Measurements from ENCODE around the gene CREB3. TPM values are rescaled to one million over a fixed set of nuclear protein-coding genes. Genes with fewer than 3 reads are reported as not detected.

CREB3 gene
- polyA plus RNA-seq, 1 donor from 2014 or later, result 88.4 TPM

DNA sequence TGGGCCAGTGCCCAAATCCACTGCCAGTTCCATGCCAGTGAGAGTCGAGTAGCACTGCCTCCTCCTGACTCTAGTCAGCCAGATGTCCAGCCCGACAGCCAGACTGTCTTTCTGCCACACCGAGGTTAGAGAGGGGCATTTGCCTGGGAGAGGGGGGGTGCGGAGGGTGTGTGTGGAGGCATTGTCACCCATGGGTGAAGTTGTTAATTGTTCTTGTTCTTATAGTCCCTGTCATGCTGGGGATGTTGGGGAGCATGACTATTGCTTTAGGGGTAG is 17.7 kb downstream of the CREB3 start:
- peaks cover 38% of the 10 kb centered on the region for H3K79me2 ChIP-seq (replicated peaks; ENCODE audit: insufficient read depth, low read length)
- no peaks in the 10 kb centered on the region for H4K20me1 ChIP-seq (ENCODE audit: insufficient read depth)
- H3K4me3 ChIP-seq (ENCODE audit: low read length), result peak overlapping the region; percentile 93
- H3F3A ChIP-seq (ENCODE audit: insufficient read depth, low read length, poor library complexity, severe bottlenecking), result no peaks in the 10 kb centered on the region
- H3K9me2 ChIP-seq (ENCODE audit: insufficient read depth, low read length), result no peaks in the 10 kb centered on the region
- peaks cover 6% of the 10 kb centered on the region for H3K36me3 ChIP-seq (ENCODE audit: insufficient read depth, low read length)
- peak overlapping the region; percentile 89 for H3K27ac ChIP-seq (ENCODE audit: low read length)
- H3K9me3 ChIP-seq (ENCODE audit: low read length), result no peaks in the 10 kb centered on the region
- H3K9ac ChIP-seq (ENCODE audit: low read length), result peak overlapping the region; percentile 88
- peak overlapping the region; percentile 90 for H3K4me2 ChIP-seq (ENCODE audit: low read length)
- TF ChIP-seq EP300 (conservative IDR thresholded peaks at IDR 0.05; ENCODE audit: poor library complexity, severe bottlenecking) (peak; percentile 0), EZH2 (IDR thresholded peaks at IDR 0.05; ENCODE audit: borderline replicate concordance, insufficient read depth, low read length, poor library complexity, severe bottlenecking) (no peak)
- peak overlapping the region; percentile 75 for H2AFZ ChIP-seq (ENCODE audit: low read depth, low read length)
- no peaks in the 10 kb centered on the region for H3K27me3 ChIP-seq (ENCODE audit: insufficient read depth, low read depth, low read length)

DNA sequence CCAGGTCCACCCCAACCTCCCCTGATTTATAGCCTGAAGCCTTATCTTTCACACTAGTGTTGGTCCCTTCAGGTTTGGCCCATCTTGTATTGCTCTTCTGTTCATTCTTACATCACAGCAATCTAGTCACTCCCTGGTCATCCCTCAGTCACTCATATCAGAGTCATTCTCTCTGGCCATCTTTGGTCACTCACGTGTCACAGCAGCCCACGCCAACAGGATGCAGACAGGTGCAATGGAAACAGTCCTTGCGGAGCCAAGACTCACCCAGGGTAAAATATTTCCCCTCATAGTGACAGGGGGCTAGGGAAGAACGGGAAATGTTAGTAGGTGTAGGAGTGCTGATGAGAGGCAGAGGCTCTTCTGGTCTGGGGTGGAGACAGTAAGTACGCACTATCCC is 21.0 kb downstream of the CREB3 start:
- H3K9ac ChIP-seq (ENCODE audit: low read length), result no peak overlapping the region
- no peaks in the 10 kb centered on the region for H3K27me3 ChIP-seq (ENCODE audit: insufficient read depth, low read depth, low read length)
- peaks cover 6% of the 10 kb centered on the region for H3K36me3 ChIP-seq (ENCODE audit: insufficient read depth, low read length)

DNA sequence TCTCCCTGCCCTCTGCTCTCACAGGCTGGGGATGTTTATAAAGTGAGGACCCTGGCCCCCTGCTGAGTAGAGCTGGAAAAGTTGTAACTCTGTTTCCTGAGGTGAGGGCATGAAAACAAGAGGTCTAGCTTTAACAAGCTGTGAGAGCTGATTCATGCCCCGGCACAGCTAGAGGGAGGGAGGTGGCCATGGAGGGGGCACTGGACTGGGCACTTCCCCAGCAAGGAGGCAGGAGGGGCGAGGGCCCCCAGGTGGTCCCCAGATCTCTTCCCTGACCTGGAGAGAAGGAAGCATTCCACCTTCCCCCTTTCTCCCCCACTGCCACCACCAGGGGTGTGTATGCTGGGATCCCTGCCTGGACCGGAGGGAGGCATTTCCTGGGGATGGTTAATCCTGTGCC is 21.8 kb downstream of the CREB3 start, which contains the start of gene MSMP:
TSS of gene MSMP (minus strand) at position 13 of the 400 bp plus-strand sequence. CDS start 147 bp downstream, outside the sequence.
- Histone ChIP-seq H3K79me2 (replicated peaks; ENCODE audit: insufficient read depth, low read length) (no peaks in the 10 kb centered on the region), H3K36me3 (ENCODE audit: insufficient read depth, low read length) (peaks cover 6% of the 10 kb centered on the region), H3K9me2 (ENCODE audit: insufficient read depth, low read length) (no peaks in the 10 kb centered on the region), H3F3A (ENCODE audit: insufficient read depth, low read length, poor library complexity, severe bottlenecking) (no peaks in the 10 kb centered on the region), H4K20me1 (ENCODE audit: insufficient read depth) (no peaks in the 10 kb centered on the region), H3K9ac (ENCODE audit: low read length) (no peak within 1 kb of the TSS), H3K4me2 (ENCODE audit: low read length) (no peak within 1 kb of the TSS), H3K27ac (ENCODE audit: low read length) (no peak within 1 kb of the TSS), H2AFZ (ENCODE audit: low read depth, low read length) (no peak within 1 kb of the TSS), H3K27me3 (ENCODE audit: insufficient read depth, low read depth, low read length) (no peaks in the 10 kb centered on the region), H3K9me3 (ENCODE audit: low read length) (no peaks in the 10 kb centered on the region), H3K4me3 (ENCODE audit: low read length) (no peak within 1 kb of the TSS)
- TF ChIP-seq RAD21 (conservative IDR thresholded peaks at IDR 0.05), result no peak

More for the DNA sequence above, 21.0 kb downstream of the CREB3 start:
- peaks cover 5% of the 10 kb centered on the region for H3K79me2 ChIP-seq (replicated peaks; ENCODE audit: insufficient read depth, low read length)
- no peak overlapping the region for H3K27ac ChIP-seq (ENCODE audit: low read length)
- no peaks in the 10 kb centered on the region for H3K9me3 ChIP-seq (ENCODE audit: low read length)
- H2AFZ ChIP-seq (ENCODE audit: low read depth, low read length), result no peak overlapping the region
- TF ChIP-seq TAF1 (IDR thresholded peaks at IDR 0.05; ENCODE audit: low read depth) (no peak), SMC3 (conservative IDR thresholded peaks at IDR 0.05; ENCODE audit: poor library complexity) (no peak), POLR2AphosphoS5 (IDR thresholded peaks at IDR 0.05) (no peak)
- no peaks in the 10 kb centered on the region for H3K9me2 ChIP-seq (ENCODE audit: insufficient read depth, low read length)
- H3F3A ChIP-seq (ENCODE audit: insufficient read depth, low read length, poor library complexity, severe bottlenecking), result no peaks in the 10 kb centered on the region
- H4K20me1 ChIP-seq (ENCODE audit: insufficient read depth), result no peaks in the 10 kb centered on the region
- no peak overlapping the region for H3K4me2 ChIP-seq (ENCODE audit: low read length)
- H3K4me3 ChIP-seq (ENCODE audit: low read length), result no peak overlapping the region

DNA sequence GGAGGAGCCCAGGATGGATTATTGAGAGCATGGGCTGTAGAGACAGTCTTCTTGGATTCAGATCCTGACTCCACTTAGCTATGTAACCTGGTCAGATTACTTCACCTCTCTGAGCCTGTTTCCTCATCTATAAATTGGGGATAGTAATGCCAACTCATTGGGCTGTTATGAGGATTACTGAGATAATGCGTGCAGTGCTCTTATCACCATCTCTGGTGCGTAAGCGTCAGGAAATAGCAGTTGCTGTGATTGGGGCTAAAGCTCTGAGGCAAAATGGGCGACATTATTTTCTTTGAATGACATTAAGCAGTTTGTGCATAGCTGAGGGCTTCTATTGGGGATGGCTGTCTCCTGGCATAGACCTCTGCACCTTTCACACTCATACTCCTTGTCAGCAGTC is 22.6 kb downstream of the CREB3 start:
- no peak overlapping the region for H3K27ac ChIP-seq (ENCODE audit: low read length)
- no peak overlapping the region for H3K9ac ChIP-seq (ENCODE audit: low read length)
- TF ChIP-seq SMC3 (conservative IDR thresholded peaks at IDR 0.05; ENCODE audit: poor library complexity), result no peak
- TF ChIP-seq MXI1 (conservative IDR thresholded peaks at IDR 0.05; ENCODE audit: poor library complexity, severe bottlenecking), result no peak
- TF ChIP-seq POLR2AphosphoS5 (IDR thresholded peaks at IDR 0.05), result no peak
- TF ChIP-seq, protein P1, sequence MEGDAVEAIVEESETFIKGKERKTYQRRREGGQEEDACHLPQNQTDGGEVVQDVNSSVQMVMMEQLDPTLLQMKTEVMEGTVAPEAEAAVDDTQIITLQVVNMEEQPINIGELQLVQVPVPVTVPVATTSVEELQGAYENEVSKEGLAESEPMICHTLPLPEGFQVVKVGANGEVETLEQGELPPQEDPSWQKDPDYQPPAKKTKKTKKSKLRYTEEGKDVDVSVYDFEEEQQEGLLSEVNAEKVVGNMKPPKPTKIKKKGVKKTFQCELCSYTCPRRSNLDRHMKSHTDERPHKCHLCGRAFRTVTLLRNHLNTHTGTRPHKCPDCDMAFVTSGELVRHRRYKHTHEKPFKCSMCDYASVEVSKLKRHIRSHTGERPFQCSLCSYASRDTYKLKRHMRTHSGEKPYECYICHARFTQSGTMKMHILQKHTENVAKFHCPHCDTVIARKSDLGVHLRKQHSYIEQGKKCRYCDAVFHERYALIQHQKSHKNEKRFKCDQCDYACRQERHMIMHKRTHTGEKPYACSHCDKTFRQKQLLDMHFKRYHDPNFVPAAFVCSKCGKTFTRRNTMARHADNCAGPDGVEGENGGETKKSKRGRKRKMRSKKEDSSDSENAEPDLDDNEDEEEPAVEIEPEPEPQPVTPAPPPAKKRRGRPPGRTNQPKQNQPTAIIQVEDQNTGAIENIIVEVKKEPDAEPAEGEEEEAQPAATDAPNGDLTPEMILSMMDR (IDR thresholded peaks at IDR 0.05; ENCODE audit: poor library complexity, severe bottlenecking), result no peak
- TF ChIP-seq TAF1 (IDR thresholded peaks at IDR 0.05; ENCODE audit: low read depth), result no peak
- TF ChIP-seq EZH2 (IDR thresholded peaks at IDR 0.05; ENCODE audit: borderline replicate concordance, insufficient read depth, low read length, poor library complexity, severe bottlenecking), result no peak
- no peak for TF ChIP-seq RAD21 (conservative IDR thresholded peaks at IDR 0.05)
- TF ChIP-seq, protein P2, sequence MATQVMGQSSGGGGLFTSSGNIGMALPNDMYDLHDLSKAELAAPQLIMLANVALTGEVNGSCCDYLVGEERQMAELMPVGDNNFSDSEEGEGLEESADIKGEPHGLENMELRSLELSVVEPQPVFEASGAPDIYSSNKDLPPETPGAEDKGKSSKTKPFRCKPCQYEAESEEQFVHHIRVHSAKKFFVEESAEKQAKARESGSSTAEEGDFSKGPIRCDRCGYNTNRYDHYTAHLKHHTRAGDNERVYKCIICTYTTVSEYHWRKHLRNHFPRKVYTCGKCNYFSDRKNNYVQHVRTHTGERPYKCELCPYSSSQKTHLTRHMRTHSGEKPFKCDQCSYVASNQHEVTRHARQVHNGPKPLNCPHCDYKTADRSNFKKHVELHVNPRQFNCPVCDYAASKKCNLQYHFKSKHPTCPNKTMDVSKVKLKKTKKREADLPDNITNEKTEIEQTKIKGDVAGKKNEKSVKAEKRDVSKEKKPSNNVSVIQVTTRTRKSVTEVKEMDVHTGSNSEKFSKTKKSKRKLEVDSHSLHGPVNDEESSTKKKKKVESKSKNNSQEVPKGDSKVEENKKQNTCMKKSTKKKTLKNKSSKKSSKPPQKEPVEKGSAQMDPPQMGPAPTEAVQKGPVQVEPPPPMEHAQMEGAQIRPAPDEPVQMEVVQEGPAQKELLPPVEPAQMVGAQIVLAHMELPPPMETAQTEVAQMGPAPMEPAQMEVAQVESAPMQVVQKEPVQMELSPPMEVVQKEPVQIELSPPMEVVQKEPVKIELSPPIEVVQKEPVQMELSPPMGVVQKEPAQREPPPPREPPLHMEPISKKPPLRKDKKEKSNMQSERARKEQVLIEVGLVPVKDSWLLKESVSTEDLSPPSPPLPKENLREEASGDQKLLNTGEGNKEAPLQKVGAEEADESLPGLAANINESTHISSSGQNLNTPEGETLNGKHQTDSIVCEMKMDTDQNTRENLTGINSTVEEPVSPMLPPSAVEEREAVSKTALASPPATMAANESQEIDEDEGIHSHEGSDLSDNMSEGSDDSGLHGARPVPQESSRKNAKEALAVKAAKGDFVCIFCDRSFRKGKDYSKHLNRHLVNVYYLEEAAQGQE (IDR thresholded peaks at IDR 0.05; ENCODE audit: borderline replicate concordance), result no peak
- TF ChIP-seq EP300 (conservative IDR thresholded peaks at IDR 0.05; ENCODE audit: poor library complexity, severe bottlenecking), result no peak
- H3K36me3 ChIP-seq (ENCODE audit: insufficient read depth, low read length), result peaks cover 6% of the 10 kb centered on the region
- no peaks in the 10 kb centered on the region for H3K9me2 ChIP-seq (ENCODE audit: insufficient read depth, low read length)
- H3K27me3 ChIP-seq (ENCODE audit: insufficient read depth, low read depth, low read length), result no peaks in the 10 kb centered on the region
- H3K4me3 ChIP-seq (ENCODE audit: low read length), result no peak overlapping the region
- H4K20me1 ChIP-seq (ENCODE audit: insufficient read depth), result no peaks in the 10 kb centered on the region
- no peak overlapping the region for H2AFZ ChIP-seq (ENCODE audit: low read depth, low read length)
- H3K9me3 ChIP-seq (ENCODE audit: low read length), result no peaks in the 10 kb centered on the region
- no peak overlapping the region for H3K4me2 ChIP-seq (ENCODE audit: low read length)
- no peaks in the 10 kb centered on the region for H3K79me2 ChIP-seq (replicated peaks; ENCODE audit: insufficient read depth, low read length)
- no peaks in the 10 kb centered on the region for H3F3A ChIP-seq (ENCODE audit: insufficient read depth, low read length, poor library complexity, severe bottlenecking)

Data from neural cell (in vitro differentiated cells).